K562 (cell line): Measurements from ENCODE around the gene SRCIN1. TPM values are rescaled to one million over a fixed set of nuclear protein-coding genes. Genes with fewer than 3 reads are reported as not detected.

Experiments
- ATAC-seq: fragments of 200-7000 bp; cut with Tn5 transposase; 3 replicates; pipeline ENCODE4 v1.9.1; 2020; ENCODE audit warnings: moderate library complexity
- BruUV-seq: library from RNA; stranded (reverse); fragments of 400-500 nt; replicated peaks from 2 replicates; lab custom pipeline; 2021; lab: Mats Ljungman, UMichigan
- CTCF ChIA-PET: fragments of 300-600 bp; formaldehyde crosslinking; extraction: SDS; loops from one replicate; lab custom pipeline; 2021; ENCODE audit warnings: low intra/inter-chr PET ratio; lab: Yijun Ruan, JAX
- POLR2A ChIA-PET: fragments of 300-600, 350-650 bp; sonication (Branson Sonifier 250); formaldehyde crosslinking; extraction: SDS; loops from one replicate; lab custom pipeline; 2021; ENCODE audit warnings: antibody characterized with exemption, inconsistent platforms; lab: Yijun Ruan, JAX
- DNase-seq, 4 experiments: peaks; one replicate each; pipeline versions ENCODE4 v3.0.0 to v3.0.0-alpha.2; 2011 to 2018; ENCODE audit warnings: low spot score in 3 of 4, mixed read lengths in 3 of 4; ENCODE audit errors: extremely low read depth in 1 of 4
- FAIRE-seq: peaks from 2 replicates; lab custom pipeline; 2011; peaks lifted over from hg19 to GRCh38; lab: Jason Lieb, UNC
- H2AFZ ChIP-seq: 2 replicates; pipeline ENCODE4 v1.6.0; 2011; ENCODE audit warnings: low read depth, low read length, control low read depth, inconsistent platforms
- H3K27ac ChIP-seq: fragments of 200-600 bp; 3 replicates; pipeline ENCODE4 v1.8.0; 2011; ENCODE audit warnings: low read depth, mild to moderate bottlenecking, control low read depth, inconsistent platforms, low read length, moderate library complexity, mixed read lengths; ENCODE audit errors: extremely low read depth
- H3K27me3 ChIP-seq, 2 experiments: fragments of 300-600 bp in 1 of 2; 2 replicates in 1 of 2; 3 replicates in 1 of 2; pipeline versions ENCODE4 v1.6.0 to v1.8.0; 2011; ENCODE audit warnings: inconsistent platforms in 2 of 2, low read length in 2 of 2, mild to moderate bottlenecking in 1 of 2, mixed read lengths in 1 of 2, moderate library complexity in 1 of 2; ENCODE audit not compliant: control insufficient read depth in 2 of 2, insufficient read depth in 2 of 2
- H3K36me3 ChIP-seq: fragments of 300-600 bp; 3 replicates; pipeline ENCODE4 v1.8.0; 2011; ENCODE audit warnings: mild to moderate bottlenecking, low read length, inconsistent platforms; ENCODE audit not compliant: control insufficient read depth, insufficient read depth
- H3K4me1 ChIP-seq, 2 experiments: fragments of 200-600 bp in 1 of 2; replicated peaks in 1 of 2; 2 replicates in 1 of 2; 3 replicates in 1 of 2; pipeline versions ENCODE4 v1.5.1 to v1.8.0; 2011; ENCODE audit warnings: inconsistent platforms in 2 of 2, low read length in 2 of 2, mild to moderate bottlenecking in 1 of 2, mixed read lengths in 1 of 2, moderate library complexity in 1 of 2; ENCODE audit not compliant: control insufficient read depth in 2 of 2, insufficient read depth in 2 of 2
- H3K4me2 ChIP-seq: 2 replicates; pipeline ENCODE4 v1.6.1; 2011; ENCODE audit warnings: low read length, control low read depth, inconsistent platforms, mixed read lengths; ENCODE audit not compliant: insufficient read depth
- H3K4me3 ChIP-seq: fragments of 200-600 bp; sonication (generic), shearing (Covaris generic); 2 replicates; pipeline ENCODE4 v1.5.1; 2016; ENCODE audit warnings: control low read depth, inconsistent platforms
- H3K79me2 ChIP-seq: fragments of 200-600 bp; 3 replicates; pipeline ENCODE4 v1.8.0; 2011; ENCODE audit warnings: low read length, inconsistent platforms; ENCODE audit not compliant: control insufficient read depth, insufficient read depth
- H3K9ac ChIP-seq, 2 experiments: 2 replicates each; pipeline versions ENCODE4 v1.6.0 to v1.6.1; 2011; ENCODE audit warnings: low read depth in 2 of 2, low read length in 2 of 2, control low read depth in 1 of 2, inconsistent platforms in 1 of 2, mild to moderate bottlenecking in 1 of 2, mixed read lengths in 1 of 2; ENCODE audit not compliant: insufficient read depth in 1 of 2
- H3K9me1 ChIP-seq: one replicate; pipeline ENCODE4 v1.6.0; 2011; ENCODE audit warnings: inconsistent platforms, mild to moderate bottlenecking, low read length, moderate library complexity; ENCODE audit not compliant: control insufficient read depth, insufficient read depth
- H3K9me3 ChIP-seq: replicated peaks from 2 replicates; pipeline ENCODE4 v1.5.1; 2011; ENCODE audit warnings: low read depth, low read length, inconsistent platforms; ENCODE audit not compliant: control insufficient read depth, insufficient read depth
- H4K20me1 ChIP-seq: replicated peaks from 2 replicates; pipeline ENCODE4 v1.6.1; 2011; ENCODE audit warnings: low read length, inconsistent platforms, mixed read lengths; ENCODE audit not compliant: control insufficient read depth, insufficient read depth
- DNMT1 ChIP-seq: fragments of 450-650 bp; IDR thresholded peaks from 2 replicates; pipeline ENCODE4 v1.6.1; 2016; ENCODE audit warnings: antibody characterized with exemption, mild to moderate bottlenecking
- ETS1 ChIP-seq: conservative IDR thresholded peaks from 2 replicates; pipeline ENCODE4 v1.6.1; 2011; ENCODE audit warnings: low read depth, mild to moderate bottlenecking, low read length; ENCODE audit not compliant: control insufficient read depth
- KDM1A ChIP-seq, 2 experiments: fragments of 450-650 bp; IDR thresholded peaks; 2 replicates each; pipeline ENCODE4 v1.6.1; 2016; ENCODE audit warnings: mild to moderate bottlenecking in 2 of 2
- ZBTB12 ChIP-seq: fragments of 250-450 bp; sonication (Bioruptor Pico); IDR thresholded peaks from 2 replicates; pipeline ENCODE4 v1.4.0; 2020
- ZNF512 ChIP-seq: IDR thresholded peaks from 2 replicates; pipeline ENCODE4 v1.6.1; 2016; ENCODE audit warnings: missing genetic modification characterization, missing compliant biosample characterization
- WGBS: fragments of 100-300 bp; shearing (Covaris generic); methylation state at CpG from one replicate; pipeline ENCODE4 v1.1.6; 2016; ENCODE audit warnings: low coverage, mixed read lengths; ENCODE audit not compliant: insufficient coverage; ENCODE audit errors: missing lambda C conversion rate; 5-methylcytosine and 5-hydroxymethylcytosine counted together
- in situ Hi-C: fragments of 300-500 bp; cut with MboI; formaldehyde crosslinking; loops from 4 replicates; pipeline ENCODE4 v1.15.0; 2018; ENCODE audit warnings: inconsistent platforms, mixed read lengths
- intact Hi-C: fragments of 100-400 bp; cut with micrococcal nuclease; formaldehyde crosslinking; loops from 2 replicates; pipeline ENCODE4 v1.14.2; 2022
- polyA plus RNA-seq, 8 experiments: library from polyadenylated mRNA; depleted of rRNA in 4 of 8; stranded (reverse) in 5 of 8; unstranded in 3 of 8; fragments of >200 nt; fragmentation: Nextera tagmentation in 2 of 8; fragmentation: Illumina TruSeq in 1 of 8; extraction: Ambion mirVana in 2 of 8; extraction: Trizol in 1 of 8; gene quantifications; 2 replicates each; pipeline versions ENCODE4 v1.2.1 to v1.2.3, GENCODE V29; 2011 to 2014; ENCODE audit warnings: inconsistent platforms in 1 of 8, missing spikeins in 1 of 8
- total RNA-seq, 7 experiments: library from RNA; depleted of rRNA in 6 of 7; stranded (reverse); fragments of >200 nt in 6 of 7; fragmentation: Illumina TruSeq in 2 of 7; extraction: Trizol in 2 of 7; gene quantifications; 2 replicates each; pipeline versions ENCODE4 v1.2.1 to v1.2.3, GENCODE V29; 2011 to 2021; ENCODE audit warnings: low replicate concordance in 1 of 7

SRCIN1 gene
- total and polyA plus RNA-seq, 9 of the 15 experiments (the other 6 are each of a cell fraction or from before 2014, with no cell fraction given): 0.09 to 0.33 (median 0.13) TPM; not detected in 6

- in situ Hi-C loops (no loop called here), intact Hi-C loops (no loop called here)
- Histone ChIP-seq H3K4me1 (peaks cover 7 to 28% of the 10 kb centered on the region in 2 experiments; a peak in 3 of 5 replicates), H3K4me3 (no peak overlapping the region), H4K20me1 (peaks cover 17% of the 10 kb centered on the region; the same call in 1 of the 2 replicates), H3K27me3 (peaks cover 29 to 72% of the 10 kb centered on the region in 2 experiments; a peak in 4 of 5 replicates), H3K9ac (no peak overlapping the region), H3K4me2 (no peak overlapping the region), H3K9me1 (no peaks in the 10 kb centered on the region), H3K9me3 (no peaks in the 10 kb centered on the region), H3K27ac (no peak overlapping the region), H3K79me2 (no peaks in the 10 kb centered on the region), H2AFZ (no peak overlapping the region), H3K36me3 (no peaks in the 10 kb centered on the region)
- CTCF ChIA-PET: no interaction called here
- no peak for DNase-seq
- no peak for ATAC-seq
- WGBS: 0% methylated on average over 2 of the region's 2 CpGs
- POLR2A ChIA-PET: interaction anchor here (1.7 kb wide), 1 partner anchor 9 kb away, joined by 5 read pairs; no protein-coding TSS in a partner anchor
- no peak for FAIRE-seq
- TF ChIP-seq DNMT1 (no peak), ETS1 (no peak)
- BruUV-seq: no TSS peak
Measured at GRCh38 chr17:38567350-38567749, 38.4 kb downstream of the SRCIN1 start.

GRCh38 chr17:38566666-38567031 is 39.1 kb downstream of the SRCIN1 start:
- DNase-seq (no peak), ATAC-seq (no peak), FAIRE-seq (no peak)
- intact Hi-C loops (no loop called here), in situ Hi-C loops (no loop called here)
- TF ChIP-seq KDM1A (IDR thresholded peaks at IDR 0.05) (peak; percentile 25 to 40; a peak in 1 of 4 replicates), ZNF512 (tag) (0 out of 2 replicates have a peak, but pooled peaks have one; percentile 19), ZBTB12 (CRISPR knock-in tag) (no peak)
- Histone ChIP-seq H3K4me2 (no peak overlapping the region), H3K27ac (no peak overlapping the region), H4K20me1 (0 out of 2 replicates have a peak, but pooled peaks cover 17% of the 10 kb centered on the region), H3K79me2 (no peaks in the 10 kb centered on the region), H3K9me1 (no peaks in the 10 kb centered on the region), H3K9ac (no peak overlapping the region), H3K27me3 (peaks cover 26 to 74% of the 10 kb centered on the region in 2 experiments; a peak in 4 of 5 replicates), H2AFZ (no peak overlapping the region), H3K9me3 (no peaks in the 10 kb centered on the region), H3K4me3 (no peak overlapping the region), H3K36me3 (no peaks in the 10 kb centered on the region), H3K4me1 (peaks cover 7 to 28% of the 10 kb centered on the region in 2 experiments; a peak in 3 of 5 replicates)
- ChIA-PET POLR2A (interaction anchor here (0.6 to 1.7 kb wide), 4 partner anchors 9 to 184 kb away, joined by 3 to 5 read pairs (median 3); no protein-coding TSS in a partner anchor), CTCF (no interaction called here)
- BruUV-seq: no TSS peak
- WGBS: 8% methylated on average over 4 of the region's 5 CpGs
